Measurements from ENCODE around the gene C1QA.

Gene C1QA

GRCh38 chr1:22612671-22613571 lies 23.5 kb upstream of the C1QA start:
- no peak for DNase-seq (ENCODE audit: low read depth, low spot score)

DNA sequence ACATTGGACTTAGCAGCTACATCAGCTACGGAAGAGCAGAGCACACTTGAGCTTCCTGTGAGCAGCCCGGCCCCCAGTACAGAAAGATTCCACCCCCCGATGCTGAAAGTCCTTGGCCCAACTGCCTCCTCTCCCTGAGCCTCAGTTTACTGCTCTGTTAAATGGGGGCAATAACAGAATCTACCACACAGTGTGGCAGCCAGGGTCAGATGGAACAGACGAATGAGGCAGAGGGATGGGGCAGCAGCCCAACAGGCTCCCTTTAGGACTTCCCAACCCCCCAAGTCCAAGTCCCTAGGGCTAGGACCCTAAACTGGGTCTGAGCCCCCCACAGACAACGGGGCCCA lies 22.9 kb upstream of the C1QA start:
- DNase-seq (ENCODE audit: low read depth, low spot score): no peak

DNA sequence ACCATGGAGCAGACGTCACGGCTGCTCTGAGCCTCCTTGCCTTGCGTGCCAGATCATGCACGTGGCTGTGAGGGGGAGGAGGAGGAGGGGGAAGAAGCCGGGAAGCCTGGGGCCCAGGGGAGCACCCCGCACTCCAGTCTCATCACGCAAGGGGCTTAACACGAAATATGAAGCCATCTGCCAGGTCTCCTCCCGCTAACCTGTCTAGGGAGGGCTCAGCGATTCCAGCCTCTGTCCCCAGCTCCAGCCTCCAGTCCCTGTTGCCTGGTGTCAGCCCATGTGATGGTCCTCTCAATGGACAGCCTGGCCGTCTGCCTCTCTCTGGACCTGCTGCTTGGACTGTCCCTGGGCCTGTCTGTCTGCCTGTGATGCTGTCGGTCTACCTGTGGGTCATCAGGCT lies 22.5 kb upstream of the C1QA start:
- no peak for DNase-seq (ENCODE audit: low read depth, low spot score)

DNA sequence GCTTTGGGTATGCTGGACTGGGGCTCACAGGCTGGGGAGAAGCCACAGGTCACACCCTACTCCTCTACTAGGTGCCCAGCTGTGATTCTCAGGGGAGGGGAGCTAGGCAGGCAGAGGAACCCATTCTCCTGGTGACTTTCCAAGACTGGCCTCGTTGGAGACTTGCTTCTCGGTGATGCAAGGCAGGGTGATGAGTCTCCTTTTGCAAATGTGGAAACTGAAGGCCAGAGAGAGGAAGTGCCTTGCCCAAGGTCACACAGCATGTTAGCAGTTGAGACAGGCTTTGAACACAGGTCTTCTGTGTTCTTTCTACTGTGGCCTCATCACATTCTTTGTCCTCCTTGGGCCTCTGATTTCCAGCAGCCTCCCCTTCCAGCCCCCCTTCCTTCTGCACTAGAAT lies 20.5 kb upstream of the C1QA start:
- no peak for DNase-seq (ENCODE audit: low read depth, low spot score)

GRCh38 chr1:22616571-22616970 lies 19.9 kb upstream of the C1QA start:
- DNase-seq (ENCODE audit: low read depth, low spot score): no peak

GRCh38 chr1:22618056-22618455 lies 18.4 kb upstream of the C1QA start:
- peak; percentile 45 for DNase-seq (ENCODE audit: low read depth, low spot score)

- no peak for DNase-seq (ENCODE audit: low read depth, low spot score)
Observed at GRCh38 chr1:22619252-22619651, 17.2 kb upstream of the C1QA start.

- DNase-seq (ENCODE audit: low read depth, low spot score): no peak
Observed at GRCh38 chr1:22619798-22620197, 16.6 kb upstream of the C1QA start.

DNA sequence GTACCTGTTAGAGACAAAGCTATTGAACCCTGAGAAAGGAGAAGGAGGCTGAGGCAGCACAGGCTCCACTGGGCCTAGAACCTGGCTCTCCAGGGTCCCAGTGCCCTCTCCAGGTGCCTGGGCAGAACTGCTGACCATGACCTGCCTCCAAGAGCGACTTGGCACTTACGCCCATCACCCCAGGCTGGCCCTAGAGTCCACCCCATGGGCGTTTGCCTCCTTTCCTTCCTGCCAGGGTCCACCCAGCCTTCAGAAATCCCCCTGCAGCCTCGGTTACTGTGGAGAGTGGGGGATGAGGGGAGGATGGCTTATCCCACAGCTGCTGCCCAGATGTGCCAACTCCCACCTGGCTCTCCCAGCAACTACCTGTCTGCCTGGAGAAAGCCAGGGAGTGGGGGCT lies 14.7 kb upstream of the C1QA start:
- DNase-seq (ENCODE audit: low read depth, low spot score): no peak

- peak; percentile 34 for DNase-seq (ENCODE audit: low read depth, low spot score)
Observed at GRCh38 chr1:22625262-22625925, 11.0 kb upstream of the C1QA start.

DNA sequence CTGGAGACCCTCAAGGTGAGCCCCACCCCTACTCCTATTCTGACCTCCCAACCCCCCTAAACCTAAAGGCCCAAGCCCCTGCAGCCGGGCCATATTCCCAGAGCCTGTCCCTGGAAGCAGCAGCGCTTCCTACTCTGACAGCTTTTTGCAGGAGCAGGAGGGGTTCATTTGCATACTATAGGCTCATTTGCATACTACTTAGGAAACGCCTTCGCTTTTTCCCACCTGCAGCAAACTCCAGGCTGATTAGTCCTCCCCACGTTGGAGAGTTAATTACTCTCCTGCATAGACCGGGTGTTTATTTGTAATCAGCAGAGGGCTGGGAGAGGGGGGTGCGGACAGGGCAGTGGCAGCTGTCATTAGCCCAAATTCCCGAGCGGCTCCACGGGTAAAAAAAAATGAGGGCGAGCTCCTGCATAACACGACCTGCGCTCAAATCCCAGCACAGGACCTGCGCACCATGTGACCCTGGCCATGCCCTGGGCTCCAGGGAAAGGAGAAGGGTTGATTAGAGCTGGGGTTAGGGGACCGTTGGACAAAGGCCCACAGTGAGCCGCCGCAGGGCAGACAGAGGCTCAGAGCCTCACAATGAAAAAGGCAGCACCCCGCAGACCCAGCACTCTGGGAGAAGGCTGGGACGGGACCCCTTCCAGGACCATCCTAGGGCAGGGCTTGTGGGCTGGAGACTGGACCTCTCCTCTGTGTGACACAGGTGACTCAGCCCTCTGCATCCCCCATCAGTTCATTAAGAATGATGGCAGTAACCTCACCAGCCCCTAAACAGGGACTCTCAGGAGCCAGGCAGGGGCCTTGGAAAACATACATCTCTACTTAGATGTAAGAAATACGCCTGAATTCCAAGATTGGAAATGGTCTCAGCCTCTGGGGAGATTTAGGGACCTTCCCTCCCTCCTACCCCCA lies 9.9 kb upstream of the C1QA start:
- DNase-seq (ENCODE audit: low read depth, low spot score): peak; percentile 27

- no peak for DNase-seq (ENCODE audit: low read depth, low spot score)
Observed at GRCh38 chr1:22627331-22627730, 9.1 kb upstream of the C1QA start.

GRCh38 chr1:22628698-22629444 lies 7.6 kb upstream of the C1QA start:
- DNase-seq (ENCODE audit: low read depth, low spot score): peak; percentile 70

DNA sequence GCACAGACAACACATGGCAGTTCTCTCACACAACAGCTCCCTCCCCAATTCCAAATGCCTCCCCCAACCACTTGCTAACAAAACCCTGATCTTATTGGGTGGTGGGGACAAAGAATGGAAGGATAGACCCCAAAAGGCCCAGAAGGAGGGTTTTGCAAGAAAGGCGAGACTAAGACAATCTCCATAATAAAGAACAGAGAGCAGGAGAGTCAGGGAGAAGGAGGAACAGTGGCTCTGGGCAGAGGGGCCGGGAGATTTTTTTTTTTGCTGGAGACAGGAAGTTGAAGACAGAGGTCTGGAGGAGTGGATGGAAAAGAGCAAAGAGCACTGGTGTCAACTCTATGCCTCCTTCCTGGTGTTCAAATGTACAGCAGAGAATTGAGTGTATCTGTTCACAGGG lies 6.5 kb upstream of the C1QA start:
- DNase-seq (ENCODE audit: low read depth, low spot score): no peak

DNA sequence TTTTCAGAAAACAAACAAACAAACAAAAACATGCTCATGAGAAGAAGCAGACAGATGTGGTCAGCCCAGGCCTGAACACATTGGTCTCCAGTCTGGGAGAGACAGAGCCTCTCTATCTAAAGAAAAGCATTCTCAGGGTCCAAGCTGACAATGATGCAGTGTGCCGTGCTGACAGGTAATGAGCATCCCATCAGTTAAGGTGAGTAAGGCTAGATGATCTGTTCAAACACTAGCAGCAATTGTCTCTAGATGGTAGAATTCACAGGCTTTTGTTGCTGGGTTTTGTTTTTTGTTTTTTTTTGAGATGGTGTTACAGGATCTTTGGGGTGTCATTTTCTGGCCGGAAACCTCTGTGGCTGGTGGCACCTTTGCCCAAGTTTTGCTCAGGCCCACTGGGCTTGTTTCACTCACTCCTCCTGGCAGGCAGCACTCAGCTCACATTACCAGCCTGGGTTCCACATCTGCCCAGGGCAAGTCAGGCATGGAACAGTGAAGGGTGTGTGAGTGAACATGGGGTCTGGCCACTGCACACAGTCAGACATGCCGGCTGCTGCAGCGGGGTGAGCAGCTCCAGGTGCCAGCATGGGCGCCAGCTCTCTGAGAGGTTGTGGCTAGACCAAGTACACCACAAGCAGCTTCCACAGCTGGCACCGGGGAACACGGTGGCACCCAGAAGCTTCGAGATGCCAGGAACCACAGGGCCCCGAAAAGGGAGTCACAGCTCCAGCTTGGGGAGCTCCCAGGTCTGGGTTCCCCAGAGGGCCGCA lies 2.5 kb upstream of the C1QA start:
- DNase-seq (ENCODE audit: low read depth, low spot score): no peak

DNA sequence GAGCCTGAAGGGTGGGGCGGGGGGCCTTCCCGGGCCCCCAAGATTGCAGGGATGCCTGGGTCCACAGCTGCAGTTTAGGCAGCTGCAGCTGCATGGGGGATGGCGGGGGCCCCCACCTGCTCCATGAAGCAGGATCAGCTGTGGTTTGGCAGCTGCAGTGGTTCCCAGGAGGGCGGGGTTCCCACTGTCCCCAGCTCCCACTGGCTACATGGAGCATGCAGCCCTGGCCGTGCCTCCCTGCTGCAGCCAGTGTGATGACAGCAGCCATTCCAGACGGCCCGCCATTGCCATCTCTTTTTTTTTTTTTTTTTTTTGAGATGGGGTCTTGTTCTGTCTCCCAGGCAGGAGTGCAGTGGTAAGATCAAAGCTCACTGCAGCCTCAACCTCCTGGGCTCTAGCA lies 992 bp upstream of the C1QA start:
- no peak for DNase-seq (ENCODE audit: low read depth, low spot score)

- no peak for DNase-seq (ENCODE audit: low read depth, low spot score)
Observed at GRCh38 chr1:22636927-22637326, 499 bp downstream of the C1QA start.

- DNase-seq (ENCODE audit: low read depth, low spot score): no peak
Observed at GRCh38 chr1:22637907-22638445, 1.5 kb downstream of the C1QA start.

- no peak for DNase-seq (ENCODE audit: low read depth, low spot score)
Observed at GRCh38 chr1:22638476-22639234, 2.2 kb downstream of the C1QA start.

DNA sequence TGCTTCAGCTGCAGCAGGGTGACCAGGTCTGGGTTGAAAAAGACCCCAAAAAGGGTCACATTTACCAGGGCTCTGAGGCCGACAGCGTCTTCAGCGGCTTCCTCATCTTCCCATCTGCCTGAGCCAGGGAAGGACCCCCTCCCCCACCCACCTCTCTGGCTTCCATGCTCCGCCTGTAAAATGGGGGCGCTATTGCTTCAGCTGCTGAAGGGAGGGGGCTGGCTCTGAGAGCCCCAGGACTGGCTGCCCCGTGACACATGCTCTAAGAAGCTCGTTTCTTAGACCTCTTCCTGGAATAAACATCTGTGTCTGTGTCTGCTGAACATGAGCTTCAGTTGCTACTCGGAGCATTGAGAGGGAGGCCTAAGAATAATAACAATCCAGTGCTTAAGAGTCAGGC lies 2.9 kb downstream of the C1QA start:
- DNase-seq (ENCODE audit: low read depth, low spot score): peak; percentile 70
